ENCODE measurements around the gene SPRN. TPM values are rescaled to one million over a fixed set of nuclear protein-coding genes. Genes with fewer than 3 reads are reported as not detected.
A peak's percentile ranks its signal among the peaks of the same experiment; 100 is the strongest.

SPRN gene
- total RNA-seq, 1 donor from 2014 or later = not detected

DNA sequence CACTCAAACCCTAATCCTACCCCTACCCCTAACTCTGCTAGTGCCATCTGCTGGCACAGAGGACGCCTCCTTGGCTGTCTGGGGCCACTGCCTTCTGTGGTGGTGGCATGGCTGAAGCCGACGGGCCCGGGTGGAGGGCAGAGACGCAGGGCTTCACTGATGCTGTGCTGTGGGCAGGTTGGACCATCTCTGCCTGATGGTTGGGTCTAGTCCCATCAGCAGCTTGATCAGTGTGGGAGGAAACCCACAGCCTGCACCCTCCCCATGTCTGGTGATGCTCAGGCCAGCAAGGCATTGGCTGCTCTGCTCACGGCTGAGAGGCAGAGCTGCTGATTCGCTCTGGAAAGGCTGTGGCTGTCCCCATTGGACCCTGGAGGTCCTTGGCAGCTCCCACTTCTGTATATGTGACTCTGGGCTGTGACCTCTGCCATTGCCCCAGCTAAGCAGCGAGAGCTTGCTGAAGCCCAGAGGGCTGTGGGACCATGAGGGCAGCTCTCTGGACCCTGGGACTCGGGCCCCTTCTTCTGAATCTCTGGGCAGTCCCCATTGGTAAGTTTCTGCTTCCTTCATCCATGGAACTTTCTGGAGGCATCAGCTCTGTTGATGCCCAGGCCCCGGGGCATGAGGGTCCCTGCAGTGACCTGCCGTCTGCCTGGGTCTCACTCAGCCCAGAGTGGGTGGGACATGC, 29.2 kb upstream of the SPRN start, which contains the start of gene SCART1:
Gene SCART1, plus strand, starts transcription at position 430 of the 688 bp plus-strand sequence. Its CDS starts 53 bp downstream, at position 483.
- peak in 1 of 2 donors; percentile 64 for DNase-seq (ENCODE audit: extremely low spot score in 2 of 2)
- Histone ChIP-seq H3K9me3 (no peaks in the 10 kb centered on the region), H3K4me3 (no peak within 1 kb of the TSS), H3K4me1 (no peaks in the 10 kb centered on the region), H3K27ac (no peak within 1 kb of the TSS), H3K27me3 (no peaks in the 10 kb centered on the region), H3K36me3 (no peaks in the 10 kb centered on the region)
- TF ChIP-seq, protein P1, sequence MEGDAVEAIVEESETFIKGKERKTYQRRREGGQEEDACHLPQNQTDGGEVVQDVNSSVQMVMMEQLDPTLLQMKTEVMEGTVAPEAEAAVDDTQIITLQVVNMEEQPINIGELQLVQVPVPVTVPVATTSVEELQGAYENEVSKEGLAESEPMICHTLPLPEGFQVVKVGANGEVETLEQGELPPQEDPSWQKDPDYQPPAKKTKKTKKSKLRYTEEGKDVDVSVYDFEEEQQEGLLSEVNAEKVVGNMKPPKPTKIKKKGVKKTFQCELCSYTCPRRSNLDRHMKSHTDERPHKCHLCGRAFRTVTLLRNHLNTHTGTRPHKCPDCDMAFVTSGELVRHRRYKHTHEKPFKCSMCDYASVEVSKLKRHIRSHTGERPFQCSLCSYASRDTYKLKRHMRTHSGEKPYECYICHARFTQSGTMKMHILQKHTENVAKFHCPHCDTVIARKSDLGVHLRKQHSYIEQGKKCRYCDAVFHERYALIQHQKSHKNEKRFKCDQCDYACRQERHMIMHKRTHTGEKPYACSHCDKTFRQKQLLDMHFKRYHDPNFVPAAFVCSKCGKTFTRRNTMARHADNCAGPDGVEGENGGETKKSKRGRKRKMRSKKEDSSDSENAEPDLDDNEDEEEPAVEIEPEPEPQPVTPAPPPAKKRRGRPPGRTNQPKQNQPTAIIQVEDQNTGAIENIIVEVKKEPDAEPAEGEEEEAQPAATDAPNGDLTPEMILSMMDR (IDR thresholded peaks at IDR 0.05) = no peak
- TF ChIP-seq POLR2A (IDR thresholded peaks at IDR 0.05) (no peak), POLR2AphosphoS5 (IDR thresholded peaks at IDR 0.05; ENCODE audit: insufficient read depth in 1 of 2, low read depth in 1 of 2) (no peak)
- intact Hi-C loops (cut with DNase I) = no loop called here

DNA sequence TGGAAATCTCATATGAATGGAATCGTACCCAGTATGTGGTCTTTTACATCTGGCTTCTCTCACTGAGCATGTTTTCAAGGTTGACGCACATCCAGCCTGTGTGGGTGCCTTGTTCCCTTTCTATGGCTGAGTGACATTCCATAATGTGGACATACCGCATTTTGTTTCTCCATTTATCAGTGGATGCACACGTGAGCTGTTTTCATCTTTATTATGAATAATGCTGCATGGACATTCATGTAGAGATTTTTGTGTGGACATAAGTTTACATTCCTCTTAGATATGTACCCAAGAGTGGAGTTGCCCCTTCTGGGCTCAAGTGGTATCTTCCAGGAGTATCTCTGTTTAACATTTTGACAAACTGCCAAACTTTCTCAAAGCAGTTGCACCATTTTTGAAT, 28.0 kb upstream of the SPRN start:
- TF ChIP-seq POLR2AphosphoS5 (IDR thresholded peaks at IDR 0.05; ENCODE audit: insufficient read depth in 1 of 2, low read depth in 1 of 2) = no peak
- TF ChIP-seq, protein P1 (IDR thresholded peaks at IDR 0.05) = no peak
- TF ChIP-seq POLR2A (IDR thresholded peaks at IDR 0.05) = no peak
- intact Hi-C loops (cut with DNase I) = no loop called here
- Histone ChIP-seq H3K36me3 (no peaks in the 10 kb centered on the region), H3K9me3 (peaks cover 9% of the 10 kb centered on the region), H3K4me3 (no peak overlapping the region), H3K4me1 (no peaks in the 10 kb centered on the region), H3K27me3 (no peaks in the 10 kb centered on the region), H3K27ac (no peak overlapping the region)
- DNase-seq (ENCODE audit: extremely low spot score in 2 of 2) = no peak

DNA sequence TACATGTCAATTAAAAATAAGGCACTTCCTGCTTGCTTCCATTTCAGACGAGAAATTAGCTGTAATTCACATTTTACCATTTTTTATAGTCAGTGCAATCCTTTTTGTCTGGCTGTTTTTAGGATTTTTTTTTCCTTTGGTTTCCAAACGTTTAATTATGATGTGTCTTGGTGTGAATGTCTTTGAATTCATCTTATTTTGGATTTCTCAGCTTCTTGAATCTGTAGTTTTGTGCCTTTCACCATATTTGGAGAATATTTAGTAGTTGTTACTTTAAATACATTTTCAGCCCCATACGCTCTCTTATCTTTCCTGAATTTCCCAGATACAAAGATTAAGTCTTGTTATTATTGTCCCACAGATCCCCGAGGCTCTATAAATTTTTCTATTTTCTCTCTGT, 26.9 kb upstream of the SPRN start:
- intact Hi-C loops (cut with DNase I) = no loop called here
- no peaks in the 10 kb centered on the region for H3K36me3 ChIP-seq

DNA sequence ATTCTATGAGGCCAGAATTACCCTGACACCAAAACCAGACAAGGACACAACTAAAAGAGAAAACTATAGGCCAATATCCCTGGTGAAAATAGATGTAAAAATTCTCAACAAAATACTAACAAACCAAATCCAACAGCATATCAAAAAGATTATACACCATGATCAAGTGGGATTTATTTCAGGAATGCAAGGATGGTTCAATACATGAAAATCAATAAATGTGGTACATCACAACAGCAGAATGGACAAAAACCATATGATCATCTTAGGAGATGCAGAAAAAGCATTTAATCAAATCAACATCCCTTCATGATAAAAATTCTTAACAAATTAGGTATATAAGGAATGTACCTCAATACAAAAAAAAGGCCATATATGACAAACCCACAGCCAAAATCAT, 23.7 kb upstream of the SPRN start:
- intact Hi-C loops (cut with DNase I) = no loop called here
- H3K36me3 ChIP-seq = no peaks in the 10 kb centered on the region
- no peak for TF ChIP-seq POLR2A (IDR thresholded peaks at IDR 0.05)
- TF ChIP-seq, protein P1 (IDR thresholded peaks at IDR 0.05) = no peak
- no peak for TF ChIP-seq POLR2AphosphoS5 (IDR thresholded peaks at IDR 0.05; ENCODE audit: insufficient read depth in 1 of 2, low read depth in 1 of 2)
- no peaks in the 10 kb centered on the region for H3K4me1 ChIP-seq
- no peak overlapping the region for H3K4me3 ChIP-seq
- H3K27ac ChIP-seq = no peak overlapping the region
- DNase-seq (ENCODE audit: extremely low spot score in 2 of 2) = no peak
- H3K9me3 ChIP-seq = peaks cover 18% of the 10 kb centered on the region
- no peaks in the 10 kb centered on the region for H3K27me3 ChIP-seq

More for the DNA sequence above, 26.9 kb upstream of the SPRN start:
- Histone ChIP-seq H3K9me3 (peaks cover 18% of the 10 kb centered on the region), H3K4me3 (no peak overlapping the region), H3K27ac (no peak overlapping the region), H3K27me3 (no peaks in the 10 kb centered on the region), H3K4me1 (no peaks in the 10 kb centered on the region)
- TF ChIP-seq POLR2A (IDR thresholded peaks at IDR 0.05) (no peak), POLR2AphosphoS5 (IDR thresholded peaks at IDR 0.05; ENCODE audit: insufficient read depth in 1 of 2, low read depth in 1 of 2) (no peak)
- TF ChIP-seq, protein P1 (IDR thresholded peaks at IDR 0.05) = no peak
- no peak for DNase-seq (ENCODE audit: extremely low spot score in 2 of 2)

DNA sequence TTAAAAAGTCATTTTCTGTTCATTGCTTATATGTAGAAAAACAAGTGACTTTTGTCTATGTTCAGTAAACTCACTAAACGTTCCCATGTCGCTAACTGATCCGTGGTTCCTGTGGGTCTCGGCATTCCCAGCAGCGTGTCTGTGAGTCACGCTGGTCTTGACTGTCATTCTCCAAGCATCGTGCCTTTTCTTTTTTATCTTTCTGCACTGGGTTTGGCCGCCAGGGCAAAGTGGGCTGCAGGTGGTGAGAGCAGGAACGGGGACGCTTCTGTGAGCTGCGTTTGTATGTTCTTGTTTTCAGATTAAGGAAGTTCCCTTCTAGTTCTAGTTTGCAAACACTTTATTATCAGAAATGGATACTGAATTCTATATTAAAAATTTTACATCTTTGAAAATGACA, 22.6 kb upstream of the SPRN start:
- no peak for DNase-seq (ENCODE audit: extremely low spot score in 2 of 2)
- TF ChIP-seq POLR2AphosphoS5 (IDR thresholded peaks at IDR 0.05; ENCODE audit: insufficient read depth in 1 of 2, low read depth in 1 of 2) (no peak), POLR2A (IDR thresholded peaks at IDR 0.05) (no peak)
- TF ChIP-seq, protein P1 (IDR thresholded peaks at IDR 0.05) = no peak
- intact Hi-C loops (cut with DNase I) = no loop called here
- Histone ChIP-seq H3K27ac (no peak overlapping the region), H3K27me3 (no peaks in the 10 kb centered on the region), H3K36me3 (no peaks in the 10 kb centered on the region), H3K4me1 (no peaks in the 10 kb centered on the region), H3K4me3 (no peak overlapping the region), H3K9me3 (peaks cover 18% of the 10 kb centered on the region)
